ENCODE measurements around the gene SPATS2. TPM values are rescaled to one million over a fixed set of nuclear protein-coding genes. Genes with fewer than 3 reads are reported as not detected.

SPATS2 gene
- total and polyA plus RNA-seq, 10 of the 15 experiments (the other 5 are each of a cell fraction or from before 2014, with no cell fraction given): 9.0 to 54.2 (median 27.5) TPM

DNA sequence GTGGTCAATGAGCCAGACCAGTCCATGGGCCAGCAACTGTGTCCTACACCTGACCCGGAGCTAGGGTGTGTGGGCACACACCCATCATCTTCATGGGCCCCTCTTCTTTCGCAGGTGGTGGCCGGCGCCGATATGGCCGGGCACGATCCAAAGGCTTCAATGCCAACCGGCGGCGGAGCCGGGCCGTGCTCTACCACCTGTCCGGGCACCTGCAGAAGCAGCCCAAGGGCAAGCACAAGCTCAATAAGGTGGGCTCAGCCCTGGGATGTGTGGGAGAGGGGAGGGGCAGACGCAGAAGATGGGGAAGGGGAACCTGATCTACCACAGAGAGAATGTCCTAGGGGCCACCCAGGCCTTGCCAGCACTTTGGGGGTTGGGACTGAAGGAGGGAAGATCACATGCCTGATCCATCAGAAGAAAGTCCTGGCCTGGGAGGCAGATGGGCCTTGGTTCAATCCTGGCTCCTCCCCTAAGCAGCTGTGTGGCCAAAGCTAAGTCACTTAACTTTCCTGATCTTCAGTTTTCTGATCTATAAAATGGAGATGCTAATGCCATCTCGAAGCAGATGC is 175.4 kb downstream of the SPATS2 start (continued):
- TF ChIP-seq, protein P1, sequence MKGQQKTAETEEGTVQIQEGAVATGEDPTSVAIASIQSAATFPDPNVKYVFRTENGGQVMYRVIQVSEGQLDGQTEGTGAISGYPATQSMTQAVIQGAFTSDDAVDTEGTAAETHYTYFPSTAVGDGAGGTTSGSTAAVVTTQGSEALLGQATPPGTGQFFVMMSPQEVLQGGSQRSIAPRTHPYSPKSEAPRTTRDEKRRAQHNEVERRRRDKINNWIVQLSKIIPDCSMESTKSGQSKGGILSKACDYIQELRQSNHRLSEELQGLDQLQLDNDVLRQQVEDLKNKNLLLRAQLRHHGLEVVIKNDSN (IDR thresholded peaks at IDR 0.05; ENCODE audit: borderline replicate concordance, extremely low read length, insufficient read depth, low read depth, low read length): no peak
- no peak for TF ChIP-seq SPI1 (IDR thresholded peaks at IDR 0.05; ENCODE audit: borderline replicate concordance, insufficient read depth, low read depth, low read length)
- TF ChIP-seq, protein P2, sequence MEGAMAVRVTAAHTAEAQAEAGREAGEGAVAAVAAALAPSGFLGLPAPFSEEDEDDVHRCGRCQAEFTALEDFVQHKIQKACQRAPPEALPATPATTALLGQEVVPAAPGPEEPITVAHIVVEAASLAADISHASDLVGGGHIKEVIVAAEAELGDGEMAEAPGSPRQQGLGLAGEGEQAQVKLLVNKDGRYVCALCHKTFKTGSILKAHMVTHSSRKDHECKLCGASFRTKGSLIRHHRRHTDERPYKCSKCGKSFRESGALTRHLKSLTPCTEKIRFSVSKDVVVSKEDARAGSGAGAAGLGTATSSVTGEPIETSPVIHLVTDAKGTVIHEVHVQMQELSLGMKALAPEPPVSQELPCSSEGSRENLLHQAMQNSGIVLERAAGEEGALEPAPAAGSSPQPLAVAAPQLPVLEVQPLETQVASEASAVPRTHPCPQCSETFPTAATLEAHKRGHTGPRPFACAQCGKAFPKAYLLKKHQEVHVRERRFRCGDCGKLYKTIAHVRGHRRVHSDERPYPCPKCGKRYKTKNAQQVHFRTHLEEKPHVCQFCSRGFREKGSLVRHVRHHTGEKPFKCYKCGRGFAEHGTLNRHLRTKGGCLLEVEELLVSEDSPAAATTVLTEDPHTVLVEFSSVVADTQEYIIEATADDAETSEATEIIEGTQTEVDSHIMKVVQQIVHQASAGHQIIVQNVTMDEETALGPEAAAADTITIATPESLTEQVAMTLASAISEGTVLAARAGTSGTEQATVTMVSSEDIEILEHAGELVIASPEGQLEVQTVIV (IDR thresholded peaks at IDR 0.05; ENCODE audit: borderline replicate concordance, partially characterized antibody): no peak
- no peak for TF ChIP-seq DPF2 (IDR thresholded peaks at IDR 0.05)

DNA sequence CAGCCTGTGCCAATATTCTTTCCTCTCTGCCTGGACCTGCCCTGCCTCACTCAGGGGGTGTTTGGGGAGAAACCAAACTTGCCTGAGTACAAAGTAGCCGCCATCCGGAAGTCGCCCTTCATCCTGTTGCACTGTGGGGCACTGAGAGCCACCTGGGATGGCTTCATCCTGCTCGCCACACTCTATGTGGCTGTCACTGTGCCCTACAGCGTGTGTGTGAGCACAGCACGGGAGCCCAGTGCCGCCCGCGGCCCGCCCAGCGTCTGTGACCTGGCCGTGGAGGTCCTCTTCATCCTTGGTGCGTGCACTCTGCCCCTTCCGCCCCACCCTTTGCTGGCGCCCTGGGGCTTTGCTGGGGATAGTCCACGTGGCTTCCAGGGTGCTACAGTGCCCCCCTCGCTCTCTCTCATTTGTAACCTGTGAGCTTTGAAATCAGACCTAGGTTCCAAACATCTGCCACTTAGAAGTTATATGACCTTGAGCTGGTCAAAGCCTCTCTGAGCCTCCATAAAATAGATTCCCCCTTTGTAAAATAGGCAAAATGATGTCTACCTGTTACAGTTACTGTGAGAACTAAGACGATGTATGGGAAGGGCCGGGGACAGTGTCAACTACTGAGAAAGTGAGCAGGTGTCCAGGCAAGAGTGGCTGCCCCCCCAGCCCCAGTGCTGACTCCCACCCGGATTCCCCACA is 176.1 kb downstream of the SPATS2 start:
- POLR2A ChIA-PET: no interaction called here
- 43% methylated on average over 20 of the region's 20 CpGs for WGBS (ENCODE audit: insufficient coverage, insufficient replicate concordance, low lambda C conversion rate, missing lambda C conversion rate)
- no peak overlapping the region for H3K4me3 ChIP-seq
- CTCF ChIA-PET: interaction anchor here (1.7 to 3.0 kb wide), 2 partner anchors 11 to 185 kb away, joined by 6 to 7 read pairs; no protein-coding TSS in a partner anchor
- DNase-seq (ENCODE audit: low read depth, low spot score) (no peak), FAIRE-seq (no peak), ATAC-seq (no peak)
- H3K79me2 ChIP-seq (ENCODE audit: control insufficient read depth, insufficient read depth, low read length): no peaks in the 10 kb centered on the region
- no peak overlapping the region for H2AFZ ChIP-seq (ENCODE audit: control insufficient read depth, low read depth, low read length)
- BruUV-seq (replicated peaks): no TSS peak
- SMC1A ChIA-PET (ENCODE audit: uncharacterized antibody, unreplicated experiment): no interaction called here
- intact Hi-C loops (cut with micrococcal nuclease; ENCODE audit: unreplicated experiment) (no loop called here), in situ Hi-C loops (cut with MboI) (no loop called here)
- no peaks in the 10 kb centered on the region; the same call in 1 of the 2 replicates for H4K20me1 ChIP-seq (ENCODE audit: control insufficient read depth, insufficient read depth)
- peaks cover 3 to 16% of the 10 kb centered on the region in 2 experiments for H3K27me3 ChIP-seq (replicated peaks in 1 of 2; ENCODE audit: control insufficient read depth in 2 of 2, insufficient read depth in 2 of 2, low read length in 1 of 2)
- H3K36me3 ChIP-seq (ENCODE audit: control insufficient read depth in 2 of 2, insufficient read depth in 2 of 2, low read length in 1 of 2): no peaks in the 10 kb centered on the region
- H3K27ac ChIP-seq (ENCODE audit: control insufficient read depth, insufficient read depth): no peak overlapping the region
- no peaks in the 10 kb centered on the region for H3K9me3 ChIP-seq (replicated peaks; ENCODE audit: control insufficient read depth, insufficient read depth, low read length)
- H3K4me2 ChIP-seq (ENCODE audit: control insufficient read depth, insufficient read depth): no peak overlapping the region
- no peak overlapping the region for H3K9ac ChIP-seq (ENCODE audit: control insufficient read depth, insufficient read depth, low read length)
- H3K4me1 ChIP-seq (ENCODE audit: control insufficient read depth, insufficient read depth, low read length): peaks cover 5% of the 10 kb centered on the region
- RAD21 ChIA-PET (ENCODE audit: unreplicated experiment): no interaction called here
- TF ChIP-seq, protein P3, sequence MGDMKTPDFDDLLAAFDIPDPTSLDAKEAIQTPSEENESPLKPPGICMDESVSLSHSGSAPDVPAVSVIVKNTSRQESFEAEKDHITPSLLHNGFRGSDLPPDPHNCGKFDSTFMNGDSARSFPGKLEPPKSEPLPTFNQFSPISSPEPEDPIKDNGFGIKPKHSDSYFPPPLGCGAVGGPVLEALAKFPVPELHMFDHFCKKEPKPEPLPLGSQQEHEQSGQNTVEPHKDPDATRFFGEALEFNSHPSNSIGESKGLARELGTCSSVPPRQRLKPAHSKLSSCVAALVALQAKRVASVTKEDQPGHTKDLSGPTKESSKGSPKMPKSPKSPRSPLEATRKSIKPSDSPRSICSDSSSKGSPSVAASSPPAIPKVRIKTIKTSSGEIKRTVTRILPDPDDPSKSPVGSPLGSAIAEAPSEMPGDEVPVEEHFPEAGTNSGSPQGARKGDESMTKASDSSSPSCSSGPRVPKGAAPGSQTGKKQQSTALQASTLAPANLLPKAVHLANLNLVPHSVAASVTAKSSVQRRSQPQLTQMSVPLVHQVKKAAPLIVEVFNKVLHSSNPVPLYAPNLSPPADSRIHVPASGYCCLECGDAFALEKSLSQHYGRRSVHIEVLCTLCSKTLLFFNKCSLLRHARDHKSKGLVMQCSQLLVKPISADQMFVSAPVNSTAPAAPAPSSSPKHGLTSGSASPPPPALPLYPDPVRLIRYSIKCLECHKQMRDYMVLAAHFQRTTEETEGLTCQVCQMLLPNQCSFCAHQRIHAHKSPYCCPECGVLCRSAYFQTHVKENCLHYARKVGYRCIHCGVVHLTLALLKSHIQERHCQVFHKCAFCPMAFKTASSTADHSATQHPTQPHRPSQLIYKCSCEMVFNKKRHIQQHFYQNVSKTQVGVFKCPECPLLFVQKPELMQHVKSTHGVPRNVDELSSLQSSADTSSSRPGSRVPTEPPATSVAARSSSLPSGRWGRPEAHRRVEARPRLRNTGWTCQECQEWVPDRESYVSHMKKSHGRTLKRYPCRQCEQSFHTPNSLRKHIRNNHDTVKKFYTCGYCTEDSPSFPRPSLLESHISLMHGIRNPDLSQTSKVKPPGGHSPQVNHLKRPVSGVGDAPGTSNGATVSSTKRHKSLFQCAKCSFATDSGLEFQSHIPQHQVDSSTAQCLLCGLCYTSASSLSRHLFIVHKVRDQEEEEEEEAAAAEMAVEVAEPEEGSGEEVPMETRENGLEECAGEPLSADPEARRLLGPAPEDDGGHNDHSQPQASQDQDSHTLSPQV (IDR thresholded peaks at IDR 0.05): no peak
- no peak for TF ChIP-seq EGR1 (IDR thresholded peaks at IDR 0.05; ENCODE audit: borderline replicate concordance in 1 of 2, low read depth in 2 of 2, low read length in 2 of 2)
- TF ChIP-seq BHLHE40 (IDR thresholded peaks at IDR 0.05; ENCODE audit: borderline replicate concordance in 1 of 2, low read depth in 2 of 2, low read length in 1 of 2): no peak
- TF ChIP-seq SRF (IDR thresholded peaks at IDR 0.05; ENCODE audit: low read depth in 2 of 2, low read length in 2 of 2): no peak
